ENCODE results near the gene VIPR2.
A peak's percentile ranks its signal among the peaks of the same experiment; 100 is the strongest.

VIPR2 gene

DNA sequence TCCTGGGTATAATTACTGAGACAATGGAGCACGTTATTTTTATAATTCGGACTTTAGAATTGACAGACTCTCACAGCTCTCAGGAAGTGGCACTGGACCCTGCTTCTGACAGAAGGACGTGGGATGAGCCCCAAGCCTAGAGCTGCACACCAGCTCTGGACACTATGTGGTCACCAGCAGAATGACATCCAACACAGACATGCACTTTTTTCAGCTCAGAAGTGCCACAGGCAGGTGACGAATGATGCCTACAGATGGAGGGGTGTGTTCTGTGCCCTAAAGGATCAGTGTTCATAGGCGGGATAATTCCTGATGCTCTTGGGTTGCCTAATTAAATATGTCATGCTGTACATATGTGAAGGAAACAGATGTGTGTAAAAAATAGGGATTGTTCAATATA, 87.9 kb downstream of the VIPR2 start:
- H3K9me2 ChIP-seq (replicated peaks; ENCODE audit: insufficient read depth, low read length) = no peaks in the 10 kb centered on the region
- H3K9me3 ChIP-seq (replicated peaks; ENCODE audit: insufficient read depth, low read length) = no peaks in the 10 kb centered on the region
- no peak overlapping the region for H3K4me3 ChIP-seq (ENCODE audit: low read length)
- H3K36me3 ChIP-seq (replicated peaks; ENCODE audit: insufficient read depth, low read length) = no peaks in the 10 kb centered on the region
- no peak overlapping the region for H3K27ac ChIP-seq (ENCODE audit: low read length)
- no peaks in the 10 kb centered on the region for H3K79me2 ChIP-seq (ENCODE audit: low read length)
- peaks cover 9% of the 10 kb centered on the region for H3F3A ChIP-seq (ENCODE audit: insufficient read depth, low read length)
- H3K4me1 ChIP-seq (ENCODE audit: low read length) = peaks cover 9% of the 10 kb centered on the region
- H3K27me3 ChIP-seq (replicated peaks; ENCODE audit: insufficient read depth, low read length) = no peaks in the 10 kb centered on the region
- no peak overlapping the region for H3K9ac ChIP-seq (ENCODE audit: low read length)
- TF ChIP-seq CTCF (IDR thresholded peaks at IDR 0.05; ENCODE audit: low read length) (no peak), EZH2phosphoT487 (IDR thresholded peaks at IDR 0.05; ENCODE audit: low read length) (no peak), EZH2 (optimal IDR thresholded peaks at IDR 0.05; ENCODE audit: low read depth, low read length) (no peak)
- no peak for DNase-seq
- no peaks in the 10 kb centered on the region for H4K20me1 ChIP-seq (ENCODE audit: insufficient read depth, low read length)
- no peak overlapping the region for H3K4me2 ChIP-seq (ENCODE audit: low read depth, low read length)
- H2AFZ ChIP-seq (ENCODE audit: low read length) = no peak overlapping the region

GRCh38 chr7:159051916-159052315, 92.8 kb downstream of the VIPR2 start:
- Histone ChIP-seq H3F3A (ENCODE audit: insufficient read depth, low read length) (peaks cover 40% of the 10 kb centered on the region), H3K27ac (ENCODE audit: low read length) (peak overlapping the region; percentile 78), H3K4me3 (ENCODE audit: low read length) (peak overlapping the region; percentile 23), H3K9me3 (replicated peaks; ENCODE audit: insufficient read depth, low read length) (no peaks in the 10 kb centered on the region), H3K9me2 (replicated peaks; ENCODE audit: insufficient read depth, low read length) (no peaks in the 10 kb centered on the region), H3K79me2 (ENCODE audit: low read length) (no peaks in the 10 kb centered on the region), H3K27me3 (replicated peaks; ENCODE audit: insufficient read depth, low read length) (no peaks in the 10 kb centered on the region), H4K20me1 (ENCODE audit: insufficient read depth, low read length) (no peaks in the 10 kb centered on the region), H2AFZ (ENCODE audit: low read length) (peak overlapping the region; percentile 39), H3K4me2 (ENCODE audit: low read depth, low read length) (peak overlapping the region; percentile 58), H3K4me1 (ENCODE audit: low read length) (peaks cover 50% of the 10 kb centered on the region), H3K36me3 (replicated peaks; ENCODE audit: insufficient read depth, low read length) (no peaks in the 10 kb centered on the region), H3K9ac (ENCODE audit: low read length) (peak overlapping the region; percentile 24; the same call in 1 of the 2 replicates)
- peak; percentile 93 for DNase-seq
- TF ChIP-seq EZH2 (optimal IDR thresholded peaks at IDR 0.05; ENCODE audit: low read depth, low read length) (no peak), CTCF (IDR thresholded peaks at IDR 0.05; ENCODE audit: low read length) (no peak), EZH2phosphoT487 (IDR thresholded peaks at IDR 0.05; ENCODE audit: low read length) (no peak)

DNA sequence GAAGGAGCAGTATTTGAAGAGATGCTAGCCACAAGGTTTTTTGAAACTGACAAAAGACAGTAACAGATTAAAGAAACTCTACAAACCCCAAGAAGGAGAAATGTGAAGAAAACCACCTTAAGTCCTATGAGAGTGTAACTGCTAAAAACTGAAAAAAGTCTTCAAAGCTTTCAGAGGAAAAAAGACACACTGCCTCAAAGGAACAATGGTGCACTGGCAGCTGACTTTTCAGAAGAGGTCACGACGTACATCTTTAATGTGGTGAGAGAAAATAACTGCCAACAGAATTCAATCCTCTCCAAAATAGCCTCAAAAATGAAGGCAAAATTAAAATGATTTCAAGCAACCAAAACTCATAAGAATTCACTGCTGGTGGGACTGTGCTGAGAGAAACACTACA, 94.0 kb downstream of the VIPR2 start:
- Histone ChIP-seq H3K4me3 (ENCODE audit: low read length) (no peak overlapping the region), H3K27ac (ENCODE audit: low read length) (peak overlapping the region; percentile 78), H4K20me1 (ENCODE audit: insufficient read depth, low read length) (no peaks in the 10 kb centered on the region), H3K27me3 (replicated peaks; ENCODE audit: insufficient read depth, low read length) (no peaks in the 10 kb centered on the region), H3F3A (ENCODE audit: insufficient read depth, low read length) (peaks cover 40% of the 10 kb centered on the region), H3K36me3 (replicated peaks; ENCODE audit: insufficient read depth, low read length) (no peaks in the 10 kb centered on the region), H2AFZ (ENCODE audit: low read length) (peak overlapping the region; percentile 15), H3K9me2 (replicated peaks; ENCODE audit: insufficient read depth, low read length) (no peaks in the 10 kb centered on the region), H3K9me3 (replicated peaks; ENCODE audit: insufficient read depth, low read length) (no peaks in the 10 kb centered on the region), H3K9ac (ENCODE audit: low read length) (no peak overlapping the region; the same call in 1 of the 2 replicates), H3K4me2 (ENCODE audit: low read depth, low read length) (peak overlapping the region; percentile 58), H3K79me2 (ENCODE audit: low read length) (no peaks in the 10 kb centered on the region), H3K4me1 (ENCODE audit: low read length) (peaks cover 50% of the 10 kb centered on the region)
- TF ChIP-seq CTCF (IDR thresholded peaks at IDR 0.05; ENCODE audit: low read length) (no peak), EZH2 (optimal IDR thresholded peaks at IDR 0.05; ENCODE audit: low read depth, low read length) (no peak), EZH2phosphoT487 (IDR thresholded peaks at IDR 0.05; ENCODE audit: low read length) (no peak)
- peak; percentile 70 for DNase-seq

Measured in MM.1S (cell line).